Thyroid gland (tissue), 4 donors: ENCODE data around the gene MYCN.

ENCODE experiments used
- POLR2A ChIP-seq, 2 donors: fragments of 450-650 bp; IDR thresholded peaks; one replicate each; pipeline ENCODE4 v1.6.1; 2017; ENCODE audit warnings: antibody characterized with exemption in 2 of 2, mild to moderate bottlenecking in 2 of 2, moderate library complexity in 1 of 2
- TF ChIP-seq, protein P1 (sequence below), 6 experiments: fragments of 200-600 bp in 3 of 6; fragments of 450-650 bp in 3 of 6; sonication (generic) in 3 of 6; IDR thresholded peaks; one replicate each; pipeline ENCODE4 v1.5.1; 2016 to 2019; ENCODE audit warnings: antibody characterized with exemption in 6 of 6, mild to moderate bottlenecking in 2 of 6, inconsistent platforms in 1 of 6, moderate library complexity in 1 of 6

DNA sequence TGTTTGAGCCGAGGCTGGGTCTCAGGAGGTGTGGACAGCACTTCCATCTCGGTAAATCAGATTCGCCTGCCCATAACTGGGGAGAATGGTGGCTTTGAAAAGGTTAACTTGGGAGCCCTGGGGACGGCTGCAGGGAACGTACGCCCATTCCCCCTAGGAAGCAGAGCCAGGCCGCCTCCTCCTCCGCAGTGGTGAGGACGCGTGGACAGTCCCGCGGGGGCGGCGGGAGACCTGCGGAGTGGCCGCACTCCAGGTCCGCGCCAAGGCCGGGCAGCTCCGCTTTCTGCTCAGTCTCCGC, 845 bp upstream of the MYCN start:
- TF ChIP-seq, protein P1, sequence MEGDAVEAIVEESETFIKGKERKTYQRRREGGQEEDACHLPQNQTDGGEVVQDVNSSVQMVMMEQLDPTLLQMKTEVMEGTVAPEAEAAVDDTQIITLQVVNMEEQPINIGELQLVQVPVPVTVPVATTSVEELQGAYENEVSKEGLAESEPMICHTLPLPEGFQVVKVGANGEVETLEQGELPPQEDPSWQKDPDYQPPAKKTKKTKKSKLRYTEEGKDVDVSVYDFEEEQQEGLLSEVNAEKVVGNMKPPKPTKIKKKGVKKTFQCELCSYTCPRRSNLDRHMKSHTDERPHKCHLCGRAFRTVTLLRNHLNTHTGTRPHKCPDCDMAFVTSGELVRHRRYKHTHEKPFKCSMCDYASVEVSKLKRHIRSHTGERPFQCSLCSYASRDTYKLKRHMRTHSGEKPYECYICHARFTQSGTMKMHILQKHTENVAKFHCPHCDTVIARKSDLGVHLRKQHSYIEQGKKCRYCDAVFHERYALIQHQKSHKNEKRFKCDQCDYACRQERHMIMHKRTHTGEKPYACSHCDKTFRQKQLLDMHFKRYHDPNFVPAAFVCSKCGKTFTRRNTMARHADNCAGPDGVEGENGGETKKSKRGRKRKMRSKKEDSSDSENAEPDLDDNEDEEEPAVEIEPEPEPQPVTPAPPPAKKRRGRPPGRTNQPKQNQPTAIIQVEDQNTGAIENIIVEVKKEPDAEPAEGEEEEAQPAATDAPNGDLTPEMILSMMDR (IDR thresholded peaks at IDR 0.05), result peak in 3 of 6 experiments; percentile 29 to 88 (median 69)
- TF ChIP-seq POLR2A (IDR thresholded peaks at IDR 0.05), result no peak
